Activated naive CD4-positive, alpha-beta T cell treated with anti-CD3 and anti-CD28 coated beads, Interleukin-2, amount 10 ng/mL, durations not matched to agents 7 days and 5 days (primary cell): ENCODE data around the gene ADGRG1.
"Not testable (repeated sequence)": the region's sequence is repeated elsewhere in the genome, so short reads cannot be mapped to it uniquely, and the experiment has no call there.

ENCODE experiments used
- CTCF ChIA-PET: fragments of 350-600 bp; sonication (Branson Sonifier 250); formaldehyde crosslinking; loops from one replicate; lab custom pipeline; 2021; ENCODE audit warnings: antibody characterized with exemption; lab: Charles Lee
- DNase-seq: peaks from one replicate; pipeline ENCODE4 v3.0.0-alpha.2; 2020
- H3K27ac Mint-ChIP-seq: one replicate; pipeline ENCODE4 v1.8.0; 2021; ENCODE audit warnings: mild to moderate bottlenecking, moderate library complexity, mixed read lengths
- H3K27me3 Mint-ChIP-seq: one replicate; pipeline ENCODE4 v1.8.0; 2021; ENCODE audit warnings: mild to moderate bottlenecking, mixed read lengths
- H3K36me3 Mint-ChIP-seq: one replicate; pipeline ENCODE4 v1.8.0; 2021; ENCODE audit warnings: mixed read lengths
- H3K4me1 Mint-ChIP-seq: one replicate; pipeline ENCODE4 v1.8.0; 2021; ENCODE audit warnings: mixed read lengths
- H3K4me3 Mint-ChIP-seq: one replicate; pipeline ENCODE4 v1.8.0; 2021; ENCODE audit warnings: mild to moderate bottlenecking, moderate library complexity, mixed read lengths
- H3K9me3 Mint-ChIP-seq: one replicate; pipeline ENCODE4 v1.8.0; 2021; ENCODE audit warnings: mixed read lengths

ADGRG1 gene

GRCh38 chr16:57703416-57704010 is 75.1 kb downstream of the ADGRG1 start:
- CTCF ChIA-PET, result interaction anchor here (0.9 kb wide), 1 partner anchor 56 kb away, joined by 3 read pairs; no protein-coding TSS in a partner anchor
- Mint-ChIP-seq H3K4me3 (no peak overlapping the region), H3K9me3 (peaks cover 3% of the 10 kb centered on the region)

GRCh38 chr16:57704011-57704904 is 75.8 kb downstream of the ADGRG1 start:
- H3K4me3 Mint-ChIP-seq, result no peak overlapping the region
- H3K27ac Mint-ChIP-seq, result no peak overlapping the region
- no peaks in the 10 kb centered on the region for H3K36me3 Mint-ChIP-seq
- peaks cover 18% of the 10 kb centered on the region for H3K27me3 Mint-ChIP-seq
- peaks cover 3% of the 10 kb centered on the region for H3K9me3 Mint-ChIP-seq
- DNase-seq, result no peak
- no peaks in the 10 kb centered on the region for H3K4me1 Mint-ChIP-seq
- CTCF ChIA-PET, result interaction anchor here (0.9 kb wide), 1 partner anchor 56 kb away, joined by 3 read pairs; no protein-coding TSS in a partner anchor

More at GRCh38 chr16:57703416-57704010, 75.1 kb downstream of the ADGRG1 start:
- peaks cover 18% of the 10 kb centered on the region for H3K27me3 Mint-ChIP-seq
- H3K27ac Mint-ChIP-seq, result no peak overlapping the region
- no peak for DNase-seq
- H3K4me1 Mint-ChIP-seq, result no peaks in the 10 kb centered on the region
- H3K36me3 Mint-ChIP-seq, result no peaks in the 10 kb centered on the region

GRCh38 chr16:57704905-57705852 is 76.7 kb downstream of the ADGRG1 start:
- peaks cover 24% of the 10 kb centered on the region for H3K27me3 Mint-ChIP-seq
- H3K27ac Mint-ChIP-seq, result no peak overlapping the region
- no peak for DNase-seq
- H3K9me3 Mint-ChIP-seq, result peaks cover 3% of the 10 kb centered on the region
- no peak overlapping the region for H3K4me3 Mint-ChIP-seq
- CTCF ChIA-PET, result no interaction called here
- no peaks in the 10 kb centered on the region for H3K4me1 Mint-ChIP-seq
- H3K36me3 Mint-ChIP-seq, result no peaks in the 10 kb centered on the region

- CTCF ChIA-PET, result no interaction called here
- H3K27me3 Mint-ChIP-seq, result peaks cover 33% of the 10 kb centered on the region
- H3K4me3 Mint-ChIP-seq, result no peak overlapping the region
- H3K4me1 Mint-ChIP-seq, result no peaks in the 10 kb centered on the region
- H3K36me3 Mint-ChIP-seq, result no peaks in the 10 kb centered on the region
- DNase-seq, result no peak
- no peak overlapping the region for H3K27ac Mint-ChIP-seq
- H3K9me3 Mint-ChIP-seq, result peaks cover 3% of the 10 kb centered on the region
These were observed 78.3 kb downstream of the ADGRG1 start for GRCh38 chr16:57706717-57707116.

- H3K9me3 Mint-ChIP-seq, result peaks cover 3% of the 10 kb centered on the region
- H3K4me1 Mint-ChIP-seq, result no peaks in the 10 kb centered on the region
- no peak overlapping the region for H3K27ac Mint-ChIP-seq
- CTCF ChIA-PET, result no interaction called here
- no peak for DNase-seq
- no peaks in the 10 kb centered on the region for H3K36me3 Mint-ChIP-seq
- no peak overlapping the region for H3K4me3 Mint-ChIP-seq
- peaks cover 39% of the 10 kb centered on the region for H3K27me3 Mint-ChIP-seq
These were observed 78.9 kb downstream of the ADGRG1 start for GRCh38 chr16:57707331-57707730.

- H3K36me3 Mint-ChIP-seq, result no peaks in the 10 kb centered on the region
- CTCF ChIA-PET, result no interaction called here
- H3K27me3 Mint-ChIP-seq, result peaks cover 39% of the 10 kb centered on the region
These were observed 79.7 kb downstream of the ADGRG1 start for GRCh38 chr16:57708168-57708567.

GRCh38 chr16:57709663-57710062 is 81.2 kb downstream of the ADGRG1 start:
- Mint-ChIP-seq H3K27me3 (peaks cover 42% of the 10 kb centered on the region), H3K4me3 (no peak overlapping the region), H3K27ac (no peak overlapping the region), H3K4me1 (no peaks in the 10 kb centered on the region), H3K36me3 (no peaks in the 10 kb centered on the region), H3K9me3 (peaks cover 3% of the 10 kb centered on the region)
- CTCF ChIA-PET, result no interaction called here
- DNase-seq, result no peak

More at GRCh38 chr16:57708168-57708567, 79.7 kb downstream of the ADGRG1 start:
- DNase-seq, result no peak
- H3K4me3 Mint-ChIP-seq, result no peak overlapping the region
- H3K9me3 Mint-ChIP-seq, result peaks cover 3% of the 10 kb centered on the region
- no peaks in the 10 kb centered on the region for H3K4me1 Mint-ChIP-seq
- no peak overlapping the region for H3K27ac Mint-ChIP-seq

- H3K4me3 Mint-ChIP-seq, result no peak overlapping the region
- H3K9me3 Mint-ChIP-seq, result peaks cover 3% of the 10 kb centered on the region
- CTCF ChIA-PET, result interaction anchor here (1.6 kb wide), 1 partner anchor 10 kb away, joined by 3 read pairs; no protein-coding TSS in a partner anchor
These were observed 82.9 kb downstream of the ADGRG1 start for GRCh38 chr16:57711346-57711745.

GRCh38 chr16:57711993-57712392 is 83.6 kb downstream of the ADGRG1 start:
- Mint-ChIP-seq H3K4me3 (no peak overlapping the region), H3K4me1 (no peaks in the 10 kb centered on the region), H3K36me3 (no peaks in the 10 kb centered on the region), H3K9me3 (no peaks in the 10 kb centered on the region), H3K27me3 (peaks cover 46% of the 10 kb centered on the region), H3K27ac (no peak overlapping the region)
- DNase-seq, result no peak
- CTCF ChIA-PET, result interaction anchor here (1.2 to 1.6 kb wide), 2 partner anchors 9 to 11 kb away, joined by 3 read pairs; no protein-coding TSS in a partner anchor

More at GRCh38 chr16:57711346-57711745, 82.9 kb downstream of the ADGRG1 start:
- no peak for DNase-seq
- Mint-ChIP-seq H3K27me3 (peaks cover 48% of the 10 kb centered on the region), H3K36me3 (no peaks in the 10 kb centered on the region), H3K27ac (no peak overlapping the region), H3K4me1 (no peaks in the 10 kb centered on the region)

- not testable (repeated sequence) for H3K9me3 Mint-ChIP-seq, H3K4me1 Mint-ChIP-seq, H3K4me3 Mint-ChIP-seq, H3K27ac Mint-ChIP-seq, H3K36me3 Mint-ChIP-seq, DNase-seq
- CTCF ChIA-PET, result interaction anchor here (1.2 kb wide), 1 partner anchor 11 kb away, joined by 3 read pairs; no protein-coding TSS in a partner anchor
- H3K27me3 Mint-ChIP-seq, result peaks cover 40% of the 10 kb centered on the region
These were observed 84.1 kb downstream of the ADGRG1 start for GRCh38 chr16:57712569-57712968.

- Mint-ChIP-seq H3K36me3 (no peaks in the 10 kb centered on the region), H3K27ac (no peak overlapping the region), H3K9me3 (no peaks in the 10 kb centered on the region), H3K27me3 (peaks cover 45% of the 10 kb centered on the region), H3K4me1 (no peaks in the 10 kb centered on the region), H3K4me3 (no peak overlapping the region)
- DNase-seq, result no peak
- CTCF ChIA-PET, result interaction anchor here (1.0 kb wide), 1 partner anchor 137 kb away, joined by 3 read pairs; no protein-coding TSS in a partner anchor
These were observed 85.2 kb downstream of the ADGRG1 start for GRCh38 chr16:57713596-57713995.

- no peak overlapping the region for H3K4me3 Mint-ChIP-seq
- peaks cover 45% of the 10 kb centered on the region for H3K27me3 Mint-ChIP-seq
- no peaks in the 10 kb centered on the region for H3K36me3 Mint-ChIP-seq
- H3K4me1 Mint-ChIP-seq, result no peaks in the 10 kb centered on the region
- no peak overlapping the region for H3K27ac Mint-ChIP-seq
- H3K9me3 Mint-ChIP-seq, result no peaks in the 10 kb centered on the region
- DNase-seq, result no peak
- CTCF ChIA-PET, result no interaction called here
These were observed 85.6 kb downstream of the ADGRG1 start for GRCh38 chr16:57714047-57714446.
